Right cardiac atrium (tissue), 5 donors: ENCODE results near the gene TACSTD2. TPM values are rescaled to one million over a fixed set of nuclear protein-coding genes. Genes with fewer than 3 reads are reported as not detected.
A peak's percentile ranks its signal among the peaks of the same experiment; 100 is the strongest.

ENCODE experiments used
- ATAC-seq, 2 donors: fragments of 200-7000 bp; cut with Tn5 transposase; one replicate each; pipeline versions ENCODE4 v1.8.0 to v1.9.1; 2020; ENCODE audit warnings: moderate library complexity in 2 of 2, mild to moderate bottlenecking in 1 of 2
- DNase-seq, 3 donors: peaks; one replicate each; pipeline ENCODE4 v3.0.0-alpha.2; 2020
- H3K27ac ChIP-seq: one replicate; pipeline ENCODE4 v1.5.1; 2013; ENCODE audit warnings: mild to moderate bottlenecking, low read length, control low read depth, moderate library complexity
- H3K27me3 ChIP-seq: one replicate; pipeline ENCODE4 v1.6.1; 2013; ENCODE audit not compliant: control insufficient read depth, insufficient read depth
- H3K4me1 ChIP-seq: one replicate; pipeline ENCODE4 v1.6.1; 2013; ENCODE audit warnings: low read length; ENCODE audit not compliant: control insufficient read depth, insufficient read depth
- H3K4me3 ChIP-seq: one replicate; pipeline ENCODE4 v1.5.1; 2013; ENCODE audit warnings: low read length, control low read depth
- H3K9me3 ChIP-seq: one replicate; pipeline ENCODE4 v1.6.1; 2013; ENCODE audit warnings: low read length; ENCODE audit not compliant: control insufficient read depth
- WGBS: extraction: QIAGEN DNeasy Blood & Tissue Kit; methylation state at CpG from one replicate; pipeline ENCODE4 v1.1.7; 2013; 5-methylcytosine and 5-hydroxymethylcytosine counted together
- intact Hi-C, 4 donors: fragments of 100-400 bp; cut with DNase I; formaldehyde crosslinking; loops; one replicate each; pipeline versions ENCODE4 v1.11.0 to v1.14.0; 2022 to 2023
- polyA plus RNA-seq: library from polyadenylated mRNA; stranded (reverse); fragments of 200-250 nt; gene quantifications from one replicate; pipeline ENCODE4 v1.2.3, GENCODE V29; 2013
- total RNA-seq, 4 donors: library from RNA; stranded (reverse); fragmentation: NEBNext Ultra II Directional; extraction: Animal tissue kit (Norgen Biotek cat#: 25700); gene quantifications; one replicate each; pipeline ENCODE4 v1.2.1, GENCODE V29; 2021
- donor health status: healthy with polysubstance abuse.
- donor health status: DM: no; HTN: yes; CAD: no.
- donor health status: DM: no; HTN: no; CAD: no.
- donor health status: DM: no; HTN: yes; CAD: no; lungs with severe emphysema.
- donor health status: DM: yes; HTN: yes; CAD: no.

Gene TACSTD2
- total and polyA plus RNA-seq, 5 donors: 0.09 to 0.33 (median 0.15) TPM

DNA sequence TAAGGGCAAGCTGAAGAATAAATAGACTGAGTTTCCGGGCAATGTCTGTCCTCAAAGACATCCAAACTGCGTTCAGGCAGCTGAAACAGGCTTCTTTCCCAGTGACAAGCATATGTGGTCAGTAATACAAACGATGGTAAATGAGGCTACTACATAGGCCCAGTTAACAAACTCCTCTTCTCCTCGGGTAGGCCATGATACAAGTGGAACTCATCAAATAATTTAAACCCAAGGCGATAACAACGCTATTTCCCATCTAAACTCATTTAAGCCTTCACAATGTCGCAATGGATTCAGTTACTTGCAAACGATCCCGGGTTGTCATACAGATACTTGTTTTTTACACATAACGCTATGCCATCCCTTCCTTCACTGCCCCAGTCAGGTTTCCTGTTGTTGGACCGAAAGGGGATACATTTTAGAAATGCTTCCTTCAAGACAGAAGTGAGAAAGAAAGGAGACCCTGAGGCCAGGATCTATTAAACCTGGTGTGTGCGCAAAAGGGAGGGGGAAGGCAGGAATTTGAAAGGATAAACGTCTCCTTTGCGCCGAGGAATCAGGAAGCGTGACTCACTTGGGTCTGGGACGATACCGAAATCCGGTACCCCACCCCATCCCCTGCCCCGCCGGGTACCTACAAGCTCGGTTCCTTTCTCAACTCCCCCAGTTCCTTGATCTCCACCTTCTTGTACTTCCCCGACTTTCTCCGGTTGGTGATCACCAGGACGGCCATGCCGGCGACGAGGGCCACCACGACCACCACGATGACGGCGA, 1.3 kb downstream of the TACSTD2 start:
- H3K9me3 ChIP-seq: no peaks in the 10 kb centered on the region
- intact Hi-C loops: no loop called here
- H3K4me3 ChIP-seq: peak overlapping the region; percentile 14
- H3K4me1 ChIP-seq: no peaks in the 10 kb centered on the region
- no peak overlapping the region for H3K27ac ChIP-seq
- WGBS: 32% methylated on average over 32 of the region's 32 CpGs
- no peaks in the 10 kb centered on the region for H3K27me3 ChIP-seq
- DNase-seq (peak in 1 of 3 donors; percentile 35), ATAC-seq (no peak)

DNA sequence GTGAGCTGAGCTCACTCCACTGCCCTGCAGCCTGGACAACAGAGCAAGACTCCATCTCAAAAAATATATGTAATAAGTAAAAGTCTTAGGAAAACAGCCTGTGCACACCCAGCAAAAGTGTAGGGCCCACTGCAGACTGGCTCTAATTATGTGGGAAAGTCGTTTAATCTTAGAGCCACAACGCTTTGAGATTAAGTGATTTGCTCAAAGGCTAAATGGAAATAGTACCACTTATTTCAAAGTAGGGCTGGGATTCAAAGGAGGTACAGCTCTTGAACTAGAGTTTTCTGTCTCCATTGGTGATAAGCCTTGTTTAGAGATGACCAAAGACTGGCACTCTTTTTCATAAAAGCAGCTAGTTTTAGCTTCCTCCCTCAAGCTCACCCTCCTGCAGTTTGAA, 2.2 kb downstream of the TACSTD2 start:
- ATAC-seq (no peak), DNase-seq (no peak)
- intact Hi-C loops: no loop called here
- Histone ChIP-seq H3K27me3 (peaks cover 3% of the 10 kb centered on the region), H3K9me3 (no peaks in the 10 kb centered on the region), H3K4me3 (no peak overlapping the region), H3K4me1 (no peaks in the 10 kb centered on the region), H3K27ac (no peak overlapping the region)
- 88% methylated on average over 2 of the region's 2 CpGs for WGBS

DNA sequence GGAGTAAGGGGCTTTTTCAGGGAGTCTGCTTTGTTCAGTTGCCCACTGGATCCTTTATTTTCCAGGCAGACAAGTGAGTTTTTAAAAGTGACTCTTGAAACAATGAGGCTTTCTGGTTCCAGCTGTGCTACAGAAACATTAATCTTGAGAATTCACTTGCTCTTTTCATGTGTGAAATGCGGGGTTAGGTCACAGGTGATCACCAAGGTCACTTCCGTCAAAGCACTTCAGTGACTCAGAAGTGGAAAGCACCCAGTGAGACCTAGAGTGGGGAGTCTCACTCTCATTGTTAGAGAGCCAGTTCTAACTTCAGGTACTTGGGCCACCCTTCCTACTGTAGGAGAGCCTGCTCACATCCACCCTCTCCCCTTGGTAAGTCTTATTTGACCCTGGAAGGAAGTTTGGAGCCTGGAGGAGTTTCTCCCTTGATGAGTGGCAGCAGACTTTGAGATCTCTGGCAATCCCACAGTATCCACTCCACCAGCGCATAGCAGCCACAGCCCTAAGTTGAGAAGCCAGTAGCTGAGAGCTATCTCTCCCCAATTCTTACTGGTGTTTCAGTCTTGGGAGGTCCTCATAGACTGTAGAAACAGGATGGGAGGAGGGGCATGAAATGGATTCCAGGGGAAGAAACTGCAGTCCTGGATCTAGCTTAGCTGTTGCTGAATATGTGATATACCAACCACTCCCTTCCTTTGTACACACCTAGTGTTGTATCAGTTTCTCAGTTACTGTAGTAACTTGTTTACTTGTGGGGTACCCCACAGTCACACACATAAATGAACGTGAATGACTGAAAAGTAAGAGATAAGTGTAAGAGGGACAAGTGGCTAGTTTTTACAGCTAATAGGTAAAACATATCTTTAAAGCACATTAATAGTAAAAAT, 3.1 kb downstream of the TACSTD2 start:
- no peak for ATAC-seq
- H3K4me1 ChIP-seq: no peaks in the 10 kb centered on the region
- no peak overlapping the region for H3K27ac ChIP-seq
- intact Hi-C loops: no loop called here
- H3K27me3 ChIP-seq: peaks cover 3% of the 10 kb centered on the region
- H3K4me3 ChIP-seq: no peak overlapping the region
- no peak for DNase-seq
- 67% methylated on average over 4 of the region's 4 CpGs for WGBS
- H3K9me3 ChIP-seq: no peaks in the 10 kb centered on the region

DNA sequence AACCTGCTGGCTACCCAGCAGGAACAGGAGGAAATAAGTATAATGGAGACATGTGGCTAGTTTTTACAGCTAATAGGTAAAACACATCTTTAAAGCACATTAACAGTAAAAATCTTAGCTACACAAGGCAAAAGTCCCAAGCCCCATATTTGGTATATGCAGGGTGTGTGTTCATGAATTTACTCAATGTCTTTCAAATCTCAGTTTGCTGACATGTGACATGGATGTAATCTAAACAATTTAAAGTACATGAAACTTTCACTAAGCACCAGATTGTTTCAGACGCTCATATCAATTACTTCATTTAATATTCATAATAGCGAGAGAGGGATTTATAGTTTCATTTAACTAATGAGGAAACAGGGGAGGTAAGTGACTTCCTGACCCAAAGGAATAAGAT, 3.9 kb downstream of the TACSTD2 start:
- no peak overlapping the region for H3K4me3 ChIP-seq
- WGBS: 43% methylated on average over 2 of the region's 2 CpGs
- no peaks in the 10 kb centered on the region for H3K4me1 ChIP-seq
- DNase-seq (no peak), ATAC-seq (no peak)
- H3K27ac ChIP-seq: no peak overlapping the region
- peaks cover 3% of the 10 kb centered on the region for H3K27me3 ChIP-seq
- no peaks in the 10 kb centered on the region for H3K9me3 ChIP-seq
- intact Hi-C loops: no loop called here

DNA sequence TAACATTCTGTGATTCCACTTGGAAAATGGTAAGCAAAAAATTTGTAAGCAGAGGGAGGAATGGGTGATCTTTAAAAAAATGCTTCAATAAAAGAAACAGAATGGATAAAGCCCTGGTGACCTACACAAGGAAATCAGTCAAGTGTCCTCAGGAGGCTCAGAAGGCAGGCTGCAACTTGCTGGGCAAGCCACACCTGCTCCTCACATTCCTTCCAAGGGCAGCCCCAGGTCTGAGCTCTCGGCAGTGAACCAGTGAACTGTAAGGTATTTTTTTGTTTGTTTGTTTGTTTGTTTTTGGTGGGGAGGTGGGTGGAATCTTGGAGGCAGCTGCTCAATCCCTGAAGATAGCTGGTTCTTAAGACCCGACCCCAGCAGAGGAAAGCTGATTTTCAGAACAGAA, 4.4 kb downstream of the TACSTD2 start:
- H3K27me3 ChIP-seq: peaks cover 3% of the 10 kb centered on the region
- no peak overlapping the region for H3K4me3 ChIP-seq

DNA sequence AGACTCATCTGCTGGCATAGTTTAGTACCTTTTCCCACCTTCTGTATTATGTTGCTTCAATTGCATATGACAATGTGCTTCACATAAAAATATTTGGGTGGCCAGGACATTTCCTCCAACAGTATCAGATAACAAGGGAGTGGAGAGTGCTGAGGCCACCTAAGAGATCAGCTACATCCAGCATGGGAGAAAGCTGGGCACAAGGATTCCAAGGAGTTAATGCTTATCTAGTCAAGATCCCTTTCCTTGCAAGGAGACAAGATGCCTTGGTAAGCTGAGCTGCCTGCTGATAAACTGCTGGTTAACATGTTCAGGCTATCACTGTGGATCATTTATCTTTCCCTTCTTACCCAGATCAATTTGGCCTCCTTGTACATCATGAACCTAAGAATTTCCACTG, 5.4 kb downstream of the TACSTD2 start:
- Histone ChIP-seq H3K27ac (no peak overlapping the region), H3K4me3 (no peak overlapping the region), H3K27me3 (peaks cover 3% of the 10 kb centered on the region), H3K4me1 (no peaks in the 10 kb centered on the region), H3K9me3 (no peaks in the 10 kb centered on the region)
- DNase-seq (no peak), ATAC-seq (no peak)
- intact Hi-C loops: no loop called here

More for the DNA sequence above, 4.4 kb downstream of the TACSTD2 start:
- no peak for ATAC-seq
- H3K4me1 ChIP-seq: no peaks in the 10 kb centered on the region
- no peak overlapping the region for H3K27ac ChIP-seq
- H3K9me3 ChIP-seq: no peaks in the 10 kb centered on the region
- no peak for DNase-seq
- WGBS: 56% methylated on average over 2 of the region's 2 CpGs
- intact Hi-C loops: no loop called here

DNA sequence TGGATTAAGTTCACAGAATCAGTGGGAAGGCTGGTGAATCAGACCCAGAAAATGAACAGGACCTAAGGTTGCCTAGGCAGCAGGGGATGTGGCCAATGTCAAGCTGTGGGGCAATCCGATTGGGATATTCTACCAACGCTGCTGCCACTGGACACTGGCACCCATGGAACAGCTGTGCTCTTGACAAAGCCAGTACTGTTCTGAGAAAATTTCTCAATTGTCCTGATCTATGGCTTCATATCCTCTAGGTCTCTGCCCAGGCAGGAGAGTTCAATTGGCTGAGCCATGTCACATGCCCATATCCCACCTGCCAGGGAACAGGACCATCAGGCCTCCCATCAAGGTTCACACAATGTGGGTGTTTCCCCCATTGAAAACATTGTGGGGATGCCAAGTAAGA, 6.2 kb downstream of the TACSTD2 start:
- H3K27ac ChIP-seq: no peak overlapping the region
- no peak for DNase-seq
- ATAC-seq: no peak
- peaks cover 3% of the 10 kb centered on the region for H3K27me3 ChIP-seq
- 72% methylated on average over 2 of the region's 2 CpGs for WGBS
- intact Hi-C loops: no loop called here
- no peaks in the 10 kb centered on the region for H3K9me3 ChIP-seq
- H3K4me3 ChIP-seq: no peak overlapping the region
- no peaks in the 10 kb centered on the region for H3K4me1 ChIP-seq

DNA sequence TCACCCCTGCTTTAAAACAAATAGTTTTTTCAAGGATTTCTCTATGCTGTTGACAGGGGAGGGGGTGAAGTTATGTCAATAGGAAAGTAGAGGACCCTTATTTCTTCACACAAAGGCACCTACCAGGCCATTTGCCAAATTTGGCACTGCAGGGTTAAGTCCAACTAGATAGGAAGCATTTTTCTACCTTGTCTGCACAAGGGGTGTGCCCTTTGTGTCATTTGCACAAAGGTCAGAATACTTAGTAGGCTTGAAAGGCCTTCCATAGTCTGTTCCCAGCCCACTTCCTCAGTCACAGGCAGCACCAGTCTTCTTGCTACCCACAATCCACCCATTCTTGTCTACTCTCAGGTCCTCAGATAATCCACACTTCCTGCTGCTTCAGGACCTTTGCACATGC, 7.0 kb downstream of the TACSTD2 start:
- no peak overlapping the region for H3K4me3 ChIP-seq
- intact Hi-C loops: no loop called here
- no peak for ATAC-seq
- no peaks in the 10 kb centered on the region for H3K9me3 ChIP-seq
- H3K27ac ChIP-seq: no peak overlapping the region
- peaks cover 3% of the 10 kb centered on the region for H3K27me3 ChIP-seq
- no peak for DNase-seq
- no peaks in the 10 kb centered on the region for H3K4me1 ChIP-seq

DNA sequence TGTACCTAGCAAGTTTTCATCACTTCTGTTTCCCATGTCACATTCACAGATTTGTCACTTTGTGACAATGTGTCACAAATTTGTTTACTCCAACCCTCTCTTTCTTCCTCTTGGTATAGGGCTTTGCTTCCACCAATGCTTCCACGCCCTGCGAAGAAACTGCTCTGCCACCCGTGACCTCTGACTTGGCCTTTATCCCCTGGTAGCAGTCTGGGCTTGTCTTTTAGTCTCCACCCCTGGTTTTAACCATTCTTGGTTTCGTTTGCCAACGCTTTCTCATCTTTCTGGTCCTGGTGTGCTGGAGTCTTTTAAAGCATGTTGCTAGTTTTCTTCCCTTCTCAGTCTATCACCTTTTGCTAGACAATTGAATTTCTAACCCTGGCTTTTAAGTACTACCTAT, 8.1 kb downstream of the TACSTD2 start:
- Histone ChIP-seq H3K27me3 (peaks cover 3% of the 10 kb centered on the region), H3K27ac (no peak overlapping the region), H3K9me3 (no peaks in the 10 kb centered on the region), H3K4me1 (no peaks in the 10 kb centered on the region), H3K4me3 (no peak overlapping the region)
- 74% methylated on average over 5 of the region's 5 CpGs for WGBS
- DNase-seq (no peak), ATAC-seq (no peak)
- intact Hi-C loops: no loop called here

DNA sequence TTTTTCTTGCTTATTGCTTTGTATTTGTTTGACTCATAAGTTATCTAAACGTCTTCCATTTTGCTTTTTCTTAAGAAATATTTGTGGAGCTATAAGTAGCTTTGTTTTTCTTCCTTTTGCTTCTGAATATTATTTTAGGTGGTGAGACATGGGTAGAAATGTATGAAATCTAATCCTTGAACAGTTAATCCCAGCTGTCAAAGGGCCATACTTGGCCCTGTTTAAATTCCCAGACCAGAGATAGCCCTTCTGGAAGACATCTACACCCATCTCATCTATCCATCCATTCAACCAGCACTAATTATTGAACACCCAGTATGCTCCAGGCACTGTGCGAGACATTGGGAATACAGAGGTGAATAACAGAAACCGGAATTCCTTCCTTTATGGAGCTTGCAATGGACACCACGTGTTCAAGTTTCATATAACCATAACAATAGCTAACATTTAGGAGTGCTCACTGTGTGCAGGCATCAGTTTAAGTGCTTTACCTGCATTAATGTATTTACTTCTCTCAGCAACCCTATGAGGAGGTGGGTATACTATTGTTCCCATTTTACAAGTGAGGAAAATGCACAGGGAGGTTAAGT, 8.7 kb downstream of the TACSTD2 start:
- no peak for DNase-seq
- peaks cover 3% of the 10 kb centered on the region for H3K27me3 ChIP-seq
- ATAC-seq: no peak
- intact Hi-C loops: no loop called here
- H3K4me3 ChIP-seq: no peak overlapping the region
- WGBS: 74% methylated on average over 4 of the region's 4 CpGs
- no peaks in the 10 kb centered on the region for H3K4me1 ChIP-seq
- no peak overlapping the region for H3K27ac ChIP-seq
- no peaks in the 10 kb centered on the region for H3K9me3 ChIP-seq

DNA sequence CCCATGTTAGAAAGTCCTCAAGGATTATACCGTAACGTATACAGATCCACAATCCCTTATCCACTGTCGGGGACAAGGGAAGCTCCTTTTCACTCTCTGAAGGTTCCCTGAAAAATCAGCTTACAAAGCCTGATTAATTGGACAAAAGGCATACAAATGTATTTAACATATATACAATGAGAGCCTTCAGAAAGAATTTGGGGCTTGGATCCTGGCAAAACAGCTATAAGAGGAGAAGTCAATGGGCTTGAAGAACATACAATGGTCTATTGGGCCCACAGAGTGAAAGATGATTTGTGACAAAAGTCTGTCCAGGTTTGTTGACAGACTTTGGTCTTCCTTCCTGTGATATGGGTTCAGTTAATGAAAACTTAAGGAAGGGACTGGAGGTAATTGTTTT, 10.7 kb downstream of the TACSTD2 start:
- Histone ChIP-seq H3K4me3 (no peak overlapping the region), H3K27ac (no peak overlapping the region), H3K9me3 (no peaks in the 10 kb centered on the region), H3K4me1 (no peaks in the 10 kb centered on the region), H3K27me3 (peaks cover 3% of the 10 kb centered on the region)
- WGBS: 71% methylated on average over 3 of the region's 3 CpGs
- ATAC-seq (no peak), DNase-seq (no peak)
- intact Hi-C loops: no loop called here
